A673 (cell line): Measurements from ENCODE around the gene PHACTR3. TPM values are rescaled to one million over a fixed set of nuclear protein-coding genes. Genes with fewer than 3 reads are reported as not detected.

Experiments
- BruUV-seq: library from RNA; stranded (reverse); fragments of 400-500 nt; replicated peaks from 2 replicates; lab custom pipeline; 2021; lab: Mats Ljungman, UMichigan
- CTCF ChIA-PET: fragments of 300-600 bp; sonication (Branson Sonifier 250); formaldehyde crosslinking; loops from one replicate; lab custom pipeline; 2022; ENCODE audit warnings: antibody characterized with exemption; lab: Charles Lee
- POLR2A ChIA-PET: fragments of 300-600 bp; sonication (Branson Sonifier 250); formaldehyde crosslinking; loops from one replicate; lab custom pipeline; 2022; ENCODE audit warnings: antibody characterized with exemption; ENCODE audit not compliant: low non-redundant PET; lab: Charles Lee
- DNase-seq: peaks from one replicate; pipeline ENCODE4 v3.0.0-alpha.2; 2015; ENCODE audit warnings: low spot score
- H3K27ac ChIP-seq: fragments of 200-600 bp; sonication (generic); 2 replicates; pipeline ENCODE4 v1.5.1; 2016; ENCODE audit warnings: mixed run types, low read depth, mild to moderate bottlenecking, mixed read lengths, antibody characterized with exemption, low read length; ENCODE audit not compliant: poor library complexity, severe bottlenecking
- H3K27me3 ChIP-seq: fragments of 200-600 bp; sonication (generic); replicated peaks from 2 replicates; pipeline ENCODE4 v1.6.1; 2017; ENCODE audit warnings: mixed run types, low read depth, mild to moderate bottlenecking, mixed read lengths, antibody characterized with exemption, low read length; ENCODE audit not compliant: insufficient read depth, poor library complexity
- H3K36me3 ChIP-seq: fragments of 200-600 bp; sonication (generic); 2 replicates; pipeline ENCODE4 v1.6.1; 2016; ENCODE audit warnings: mixed run types, mild to moderate bottlenecking, mixed read lengths, antibody characterized with exemption, low read length; ENCODE audit not compliant: insufficient read depth, poor library complexity, severe bottlenecking
- H3K4me1 ChIP-seq: fragments of 200-600 bp; sonication (generic); 2 replicates; pipeline ENCODE4 v1.6.1; 2017; ENCODE audit warnings: mixed run types, mild to moderate bottlenecking, mixed read lengths, antibody characterized with exemption, low read length; ENCODE audit not compliant: insufficient read depth, poor library complexity, severe bottlenecking
- H3K4me3 ChIP-seq: fragments of 200-600 bp; sonication (generic); 2 replicates; pipeline ENCODE4 v1.5.1; 2016; ENCODE audit warnings: low read depth, mixed run types, mild to moderate bottlenecking, mixed read lengths, low read length; ENCODE audit not compliant: poor library complexity, severe bottlenecking
- H3K9me3 ChIP-seq: fragments of 200-600 bp; sonication (generic); 2 replicates; pipeline ENCODE4 v1.6.1; 2016; ENCODE audit warnings: mixed run types, low read depth, mild to moderate bottlenecking, mixed read lengths, antibody characterized with exemption, low read length; ENCODE audit not compliant: poor library complexity, severe bottlenecking
- CTCF ChIP-seq: fragments of 300-800, 200-600 bp; sonication (generic); conservative IDR thresholded peaks from 2 replicates; pipeline ENCODE4 v1.5.1; 2017; ENCODE audit warnings: low read depth, mild to moderate bottlenecking, antibody characterized with exemption, low read length, moderate library complexity, mixed read lengths
- EZH2 ChIP-seq: fragments of 200-600 bp; sonication (generic); IDR thresholded peaks from 2 replicates; pipeline ENCODE4 v1.6.1; 2017; ENCODE audit warnings: borderline replicate concordance, low read depth, mild to moderate bottlenecking, mixed read lengths, antibody characterized with exemption, low read length; ENCODE audit not compliant: poor library complexity, severe bottlenecking
- intact Hi-C: fragments of 100-400 bp; cut with micrococcal nuclease; formaldehyde crosslinking; loops from one replicate; pipeline ENCODE4 v1.10.0; 2022; ENCODE audit not compliant: unreplicated experiment
- total RNA-seq: library from RNA; stranded (reverse); gene quantifications from 2 replicates; pipeline ENCODE4 v1.2.3, GENCODE V29; 2021

PHACTR3 gene
- total RNA-seq, 1 experiment from 2014 or later, result 0.17 TPM

- POLR2A ChIA-PET, result no interaction called here
- Histone ChIP-seq H3K27me3 (peaks cover 10% of the 10 kb centered on the region), H3K4me1 (no peaks in the 10 kb centered on the region), H3K27ac (no peak overlapping the region), H3K4me3 (no peak overlapping the region), H3K9me3 (no peaks in the 10 kb centered on the region), H3K36me3 (no peaks in the 10 kb centered on the region)
- TF ChIP-seq EZH2, result no peak
- no peak for TF ChIP-seq CTCF
- BruUV-seq, result no TSS peak
- CTCF ChIA-PET, result interaction anchor here (0.7 kb wide), 1 partner anchor 107 kb away, joined by 11 read pairs; no protein-coding TSS in a partner anchor
- DNase-seq, result no peak
- intact Hi-C loops, result no loop called here
Observed at GRCh38 chr20:59650418-59650817, 46.1 kb downstream of the PHACTR3 start.

- H3K27ac ChIP-seq, result no peak overlapping the region
- intact Hi-C loops, result no loop called here
- peaks cover 10% of the 10 kb centered on the region for H3K27me3 ChIP-seq
- no peaks in the 10 kb centered on the region for H3K4me1 ChIP-seq
- ChIA-PET CTCF (no interaction called here), POLR2A (no interaction called here)
- H3K4me3 ChIP-seq, result no peak overlapping the region
- H3K36me3 ChIP-seq, result no peaks in the 10 kb centered on the region
- H3K9me3 ChIP-seq, result peaks cover 11% of the 10 kb centered on the region
- BruUV-seq, result no TSS peak
- DNase-seq, result no peak
- TF ChIP-seq EZH2, result no peak
- TF ChIP-seq CTCF, result no peak
Observed at GRCh38 chr20:59652381-59652780, 48.0 kb downstream of the PHACTR3 start.

GRCh38 chr20:59656417-59656816, 52.1 kb downstream of the PHACTR3 start:
- POLR2A ChIA-PET, result no interaction called here
- no TSS peak for BruUV-seq
- Histone ChIP-seq H3K27me3 (peaks cover 18% of the 10 kb centered on the region), H3K4me3 (no peak overlapping the region), H3K9me3 (peaks cover 17% of the 10 kb centered on the region), H3K36me3 (no peaks in the 10 kb centered on the region), H3K4me1 (no peaks in the 10 kb centered on the region), H3K27ac (no peak overlapping the region)
- intact Hi-C loops, result no loop called here
- CTCF ChIA-PET, result no interaction called here
- DNase-seq, result no peak
- no peak for TF ChIP-seq EZH2

GRCh38 chr20:59657459-59658046, 53.2 kb downstream of the PHACTR3 start:
- POLR2A ChIA-PET, result no interaction called here
- BruUV-seq, result no TSS peak
- Histone ChIP-seq H3K27ac (no peak overlapping the region), H3K9me3 (peaks cover 17% of the 10 kb centered on the region), H3K4me1 (no peaks in the 10 kb centered on the region), H3K4me3 (no peak overlapping the region), H3K27me3 (peaks cover 21% of the 10 kb centered on the region), H3K36me3 (no peaks in the 10 kb centered on the region)
- intact Hi-C loops, result no loop called here
- DNase-seq, result no peak
- no peak for TF ChIP-seq CTCF
- TF ChIP-seq EZH2, result no peak
- CTCF ChIA-PET, result no interaction called here
